GM23338 (cell line): ENCODE results near the gene OLA1. TPM values are rescaled to one million over a fixed set of nuclear protein-coding genes. Genes with fewer than 3 reads are reported as not detected.

Experiments used
- ATAC-seq: fragments of 200-7000 bp; cut with Tn5 transposase; 3 replicates; pipeline ENCODE4 v1.9.1; 2020
- DNase-seq: peaks from one replicate; pipeline ENCODE4 v3.0.0-alpha.2; 2015; ENCODE audit warnings: low spot score
- H2AFZ ChIP-seq: fragments of 200-600 bp; sonication (generic); 2 replicates; pipeline ENCODE4 v1.8.0; 2016; ENCODE audit warnings: antibody characterized with exemption, mild to moderate bottlenecking, moderate library complexity
- H3F3A ChIP-seq: fragments of 200-600 bp; sonication (generic); replicated peaks from 2 replicates; pipeline ENCODE4 v1.8.0; 2017; ENCODE audit warnings: antibody characterized with exemption, mixed run types, low read depth
- H3K27ac ChIP-seq: fragments of 200-600 bp; sonication (generic); 2 replicates; pipeline ENCODE4 v1.6.1; 2016; ENCODE audit warnings: low read depth
- H3K27me3 ChIP-seq: fragments of 200-600 bp; sonication (generic); 2 replicates; pipeline ENCODE4 v1.8.0; 2016; ENCODE audit warnings: mild to moderate bottlenecking, mixed run types, moderate library complexity; ENCODE audit not compliant: insufficient read depth
- H3K36me3 ChIP-seq: fragments of 200-600 bp; sonication (generic); 2 replicates; pipeline ENCODE4 v1.8.0; 2016; ENCODE audit warnings: mild to moderate bottlenecking; ENCODE audit not compliant: insufficient read depth
- H3K4me1 ChIP-seq: fragments of 200-600 bp; sonication (generic); 2 replicates; pipeline ENCODE4 v1.8.0; 2016; ENCODE audit warnings: mild to moderate bottlenecking, moderate library complexity; ENCODE audit not compliant: insufficient read depth
- H3K4me2 ChIP-seq: fragments of 200-600 bp; sonication (generic); 2 replicates; pipeline ENCODE4 v1.7.1; 2017; ENCODE audit warnings: mixed run types
- H3K4me3 ChIP-seq: fragments of 200-600 bp; sonication (generic); 2 replicates; pipeline ENCODE4 v1.6.1; 2016; ENCODE audit warnings: mixed run types
- H3K79me2 ChIP-seq: fragments of 200-600 bp; sonication (generic); replicated peaks from 2 replicates; pipeline ENCODE4 v1.8.0; 2017; ENCODE audit warnings: mild to moderate bottlenecking; ENCODE audit not compliant: insufficient read depth
- H3K9me2 ChIP-seq: fragments of 200-600 bp; sonication (generic); 2 replicates; pipeline ENCODE4 v1.8.0; 2017; ENCODE audit not compliant: insufficient read depth
- H4K20me1 ChIP-seq: fragments of 200-600 bp; sonication (generic); replicated peaks from 2 replicates; pipeline ENCODE4 v1.8.0; 2017; ENCODE audit warnings: mild to moderate bottlenecking; ENCODE audit not compliant: insufficient read depth
- H3K27ac Mint-ChIP-seq: 2 replicates; pipeline ENCODE4 v1.8.0; 2020; ENCODE audit warnings: inconsistent platforms, mild to moderate bottlenecking, moderate library complexity, mixed read lengths
- H3K27me3 Mint-ChIP-seq: 3 replicates; pipeline ENCODE4 v1.8.0; 2022; ENCODE audit warnings: low read depth, mild to moderate bottlenecking, moderate library complexity, mixed read lengths, inconsistent platforms; ENCODE audit not compliant: insufficient read depth, poor library complexity
- H3K36me3 Mint-ChIP-seq: 3 replicates; pipeline ENCODE4 v1.8.0; 2021; ENCODE audit warnings: low read depth, mild to moderate bottlenecking, inconsistent platforms, moderate library complexity, mixed read lengths
- H3K4me1 Mint-ChIP-seq: 3 replicates; pipeline ENCODE4 v1.8.0; 2020; ENCODE audit warnings: mild to moderate bottlenecking, inconsistent platforms, mixed read lengths
- H3K4me3 Mint-ChIP-seq: 3 replicates; pipeline ENCODE4 v1.8.0; 2021; ENCODE audit warnings: moderate library complexity, mild to moderate bottlenecking, inconsistent platforms, mixed read lengths
- H3K9me3 Mint-ChIP-seq: 3 replicates; pipeline ENCODE4 v1.8.0; 2020; ENCODE audit warnings: moderate library complexity, mild to moderate bottlenecking, inconsistent platforms, mixed read lengths
- CREB1 ChIP-seq: fragments of 250-450 bp; sonication (Bioruptor Pico); IDR thresholded peaks from 2 replicates; pipeline ENCODE4 v1.5.0; 2020; ENCODE audit warnings: low read depth, mild to moderate bottlenecking, moderate library complexity
- EZH2 ChIP-seq: fragments of 200-600 bp; sonication (generic); IDR thresholded peaks from one replicate; pipeline ENCODE4 v1.8.0; 2017; ENCODE audit warnings: antibody characterized with exemption, mild to moderate bottlenecking, low read depth; ENCODE audit not compliant: unreplicated experiment
- EZH2phosphoT487 ChIP-seq: fragments of 200-600 bp; sonication (generic); IDR thresholded peaks from one replicate; pipeline ENCODE4 v1.8.1; 2018; ENCODE audit warnings: antibody characterized with exemption; ENCODE audit not compliant: unreplicated experiment
- JUNB ChIP-seq: IDR thresholded peaks from one replicate; pipeline ENCODE4 v1.6.1; 2016; ENCODE audit warnings: antibody characterized with exemption; ENCODE audit not compliant: unreplicated experiment
- NANOG ChIP-seq: IDR thresholded peaks from 2 replicates; pipeline ENCODE4 v1.6.1; 2016; ENCODE audit warnings: antibody characterized with exemption, borderline replicate concordance
- POLR2AphosphoS5 ChIP-seq: IDR thresholded peaks from 2 replicates; pipeline ENCODE4 v1.6.1; 2016; ENCODE audit warnings: antibody characterized with exemption, low read depth
- STAT1 ChIP-seq: IDR thresholded peaks from one replicate; pipeline ENCODE4 v1.6.1; 2016; ENCODE audit warnings: antibody characterized with exemption; ENCODE audit not compliant: unreplicated experiment
- ZNF114 ChIP-seq: fragments of 250-450 bp; sonication (Bioruptor Pico); IDR thresholded peaks from 2 replicates; pipeline ENCODE4 v1.5.0; 2020; ENCODE audit warnings: mild to moderate bottlenecking, moderate library complexity
- ZNF331 ChIP-seq: fragments of 250-450 bp; sonication (Bioruptor Pico); IDR thresholded peaks from 2 replicates; pipeline ENCODE4 v1.5.0; 2020; ENCODE audit warnings: low read depth, mild to moderate bottlenecking, moderate library complexity
- polyA plus RNA-seq: library from polyadenylated mRNA; unstranded; fragments of >200 nt; fragmentation: Nextera tagmentation; extraction: Ambion mirVana; gene quantifications from 2 replicates; pipeline ENCODE4 v1.2.1, GENCODE V29; 2016
- total RNA-seq: library from RNA; depleted of rRNA; stranded (reverse); fragments of >200 nt; shearing (Covaris generic); gene quantifications from 2 replicates; pipeline ENCODE4 v1.2.3, GENCODE V29; 2014
- TF ChIP-seq, protein P1 (sequence below): IDR thresholded peaks from 2 replicates; pipeline ENCODE4 v1.6.1; 2016; ENCODE audit warnings: antibody characterized with exemption
- TF ChIP-seq, protein P2 (sequence below), 2 experiments: fragments of 200-600 bp in 1 of 2; sonication (generic) in 1 of 2; conservative IDR thresholded peaks; 2 replicates each; pipeline versions ENCODE4 v1.5.1 to v1.6.1; 2016 to 2017; ENCODE audit warnings: antibody characterized with exemption in 2 of 2, low read depth in 2 of 2, mild to moderate bottlenecking in 2 of 2, moderate library complexity in 1 of 2
- TF ChIP-seq, protein P3 (sequence below): fragments of 250-450 bp; sonication (Bioruptor Pico); IDR thresholded peaks from 2 replicates; pipeline ENCODE4 v1.5.0; 2020; ENCODE audit warnings: mild to moderate bottlenecking, moderate library complexity

OLA1 gene
- total and polyA plus RNA-seq, 2 experiments from 2014 or later: 104 to 242 TPM

DNA sequence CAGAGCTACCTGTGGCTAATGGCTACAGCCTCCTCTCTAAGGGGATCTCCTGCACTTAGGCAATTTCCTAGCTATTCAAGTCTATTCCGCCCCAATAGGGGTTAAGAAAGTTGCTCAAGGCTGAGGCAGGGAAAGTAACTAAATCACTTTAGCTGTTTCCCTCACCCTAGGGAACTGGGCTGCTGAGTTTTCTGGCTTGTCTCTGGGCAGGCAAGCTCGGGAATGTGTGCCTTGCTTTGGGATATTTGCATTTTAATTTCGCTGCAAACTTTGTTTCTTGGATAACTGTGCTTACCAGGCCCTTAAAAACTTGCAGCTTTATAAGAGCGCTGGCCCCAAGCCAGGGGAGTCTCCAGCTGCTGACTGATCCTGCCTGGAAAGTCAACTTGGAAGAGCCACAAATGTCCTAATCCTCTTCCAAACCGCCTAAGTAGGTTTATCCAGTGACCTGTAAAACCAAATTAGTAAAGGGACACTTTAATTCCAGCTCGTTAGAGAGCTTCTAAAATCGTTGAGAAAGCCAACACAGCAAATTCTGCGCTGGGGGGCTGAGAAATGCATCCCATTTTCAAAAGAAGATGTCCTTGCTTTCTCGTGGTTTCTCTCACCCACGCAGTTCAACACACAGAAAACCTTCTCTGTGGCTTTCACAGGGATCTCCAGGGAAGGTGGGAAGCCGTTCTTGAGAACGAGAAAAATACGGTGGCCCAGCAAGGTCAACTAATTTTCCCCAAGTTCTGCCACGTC is 223.6 kb downstream of the OLA1 start (continued):
- TF ChIP-seq, protein P1, sequence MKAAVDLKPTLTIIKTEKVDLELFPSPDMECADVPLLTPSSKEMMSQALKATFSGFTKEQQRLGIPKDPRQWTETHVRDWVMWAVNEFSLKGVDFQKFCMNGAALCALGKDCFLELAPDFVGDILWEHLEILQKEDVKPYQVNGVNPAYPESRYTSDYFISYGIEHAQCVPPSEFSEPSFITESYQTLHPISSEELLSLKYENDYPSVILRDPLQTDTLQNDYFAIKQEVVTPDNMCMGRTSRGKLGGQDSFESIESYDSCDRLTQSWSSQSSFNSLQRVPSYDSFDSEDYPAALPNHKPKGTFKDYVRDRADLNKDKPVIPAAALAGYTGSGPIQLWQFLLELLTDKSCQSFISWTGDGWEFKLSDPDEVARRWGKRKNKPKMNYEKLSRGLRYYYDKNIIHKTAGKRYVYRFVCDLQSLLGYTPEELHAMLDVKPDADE: no peak

DNA sequence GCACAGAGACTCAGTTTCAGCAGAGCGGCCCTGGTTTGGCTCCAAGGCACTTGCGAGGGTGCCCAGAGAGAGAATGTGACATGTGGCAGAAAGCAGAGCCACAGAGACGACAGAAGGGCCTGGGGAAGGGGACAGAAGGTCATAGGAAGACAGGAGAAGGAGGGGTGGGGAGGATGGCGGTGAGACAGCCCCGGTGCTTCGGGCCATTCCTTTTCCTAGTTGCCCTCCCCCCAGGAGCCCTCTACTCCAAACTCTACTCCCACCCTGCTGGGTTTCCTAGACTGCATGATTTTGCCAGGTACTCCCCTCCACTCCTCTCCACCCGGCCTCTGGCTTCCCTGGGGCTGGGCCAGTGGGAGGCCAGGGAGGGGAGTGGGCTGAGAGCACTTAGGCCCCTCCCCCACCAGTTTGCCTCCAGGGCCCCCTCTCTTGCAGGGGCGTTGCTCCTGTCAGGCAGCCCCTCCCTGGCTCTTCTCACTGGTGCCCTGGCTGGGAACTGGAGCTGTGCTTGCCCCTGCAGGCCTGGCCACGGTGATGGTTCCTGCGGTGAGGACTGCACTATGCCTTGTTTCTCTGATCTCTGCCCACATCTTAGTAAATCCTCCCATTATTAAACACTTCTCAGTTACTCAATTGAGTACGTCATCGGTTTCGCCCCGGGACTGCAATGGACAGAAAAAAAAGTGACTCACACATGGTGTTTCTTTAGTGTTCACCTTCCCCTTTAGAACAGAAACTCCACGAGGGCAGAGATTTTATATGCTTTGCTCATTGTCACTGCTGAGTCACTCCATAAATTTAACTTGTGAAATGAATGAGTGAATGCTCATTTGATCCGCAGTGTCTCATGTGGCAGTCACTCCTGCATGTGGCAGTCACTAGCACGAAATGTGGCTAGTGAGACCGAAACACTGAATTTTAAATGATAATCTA is 224.5 kb downstream of the OLA1 start:
- Mint-ChIP-seq H3K9me3 (no peaks in the 10 kb centered on the region), H3K27me3 (peaks cover 12% of the 10 kb centered on the region), H3K4me3 (no peak overlapping the region; the same call in 2 of the 3 replicates), H3K27ac (peak overlapping the region; percentile 83), H3K36me3 (no peaks in the 10 kb centered on the region), H3K4me1 (peaks cover 42% of the 10 kb centered on the region)
- peak overlapping the region; percentile 4; the same call in 1 of the 2 replicates for H3K4me3 ChIP-seq
- ATAC-seq: peak; percentile 76
- no peaks in the 10 kb centered on the region for H3K9me2 ChIP-seq
- H3K79me2 ChIP-seq: no peaks in the 10 kb centered on the region
- H2AFZ ChIP-seq: peak overlapping the region; percentile 95
- H3K27me3 ChIP-seq: no peaks in the 10 kb centered on the region
- H3K4me1 ChIP-seq: peaks cover 34% of the 10 kb centered on the region
- H3K4me2 ChIP-seq: peak overlapping the region; percentile 66
- H3K27ac ChIP-seq: peak overlapping the region; percentile 48; the same call in 1 of the 2 replicates
- H3F3A ChIP-seq: peaks cover 20% of the 10 kb centered on the region; the same call in 1 of the 2 replicates
- peak; percentile 70 for DNase-seq
- no peaks in the 10 kb centered on the region for H4K20me1 ChIP-seq
- H3K36me3 ChIP-seq: no peaks in the 10 kb centered on the region
- TF ChIP-seq EZH2phosphoT487: no peak
- TF ChIP-seq, protein P2, sequence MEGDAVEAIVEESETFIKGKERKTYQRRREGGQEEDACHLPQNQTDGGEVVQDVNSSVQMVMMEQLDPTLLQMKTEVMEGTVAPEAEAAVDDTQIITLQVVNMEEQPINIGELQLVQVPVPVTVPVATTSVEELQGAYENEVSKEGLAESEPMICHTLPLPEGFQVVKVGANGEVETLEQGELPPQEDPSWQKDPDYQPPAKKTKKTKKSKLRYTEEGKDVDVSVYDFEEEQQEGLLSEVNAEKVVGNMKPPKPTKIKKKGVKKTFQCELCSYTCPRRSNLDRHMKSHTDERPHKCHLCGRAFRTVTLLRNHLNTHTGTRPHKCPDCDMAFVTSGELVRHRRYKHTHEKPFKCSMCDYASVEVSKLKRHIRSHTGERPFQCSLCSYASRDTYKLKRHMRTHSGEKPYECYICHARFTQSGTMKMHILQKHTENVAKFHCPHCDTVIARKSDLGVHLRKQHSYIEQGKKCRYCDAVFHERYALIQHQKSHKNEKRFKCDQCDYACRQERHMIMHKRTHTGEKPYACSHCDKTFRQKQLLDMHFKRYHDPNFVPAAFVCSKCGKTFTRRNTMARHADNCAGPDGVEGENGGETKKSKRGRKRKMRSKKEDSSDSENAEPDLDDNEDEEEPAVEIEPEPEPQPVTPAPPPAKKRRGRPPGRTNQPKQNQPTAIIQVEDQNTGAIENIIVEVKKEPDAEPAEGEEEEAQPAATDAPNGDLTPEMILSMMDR (conservative IDR thresholded peaks at IDR 0.05; ENCODE audit: low read depth in 2 of 2): no peak
- TF ChIP-seq ZNF331: no peak
- no peak for TF ChIP-seq EZH2
- TF ChIP-seq STAT1: no peak
- no peak for TF ChIP-seq CREB1 (CRISPR knock-in tag)
- TF ChIP-seq, protein P1: no peak
- no peak for TF ChIP-seq POLR2AphosphoS5
- TF ChIP-seq, protein P3, sequence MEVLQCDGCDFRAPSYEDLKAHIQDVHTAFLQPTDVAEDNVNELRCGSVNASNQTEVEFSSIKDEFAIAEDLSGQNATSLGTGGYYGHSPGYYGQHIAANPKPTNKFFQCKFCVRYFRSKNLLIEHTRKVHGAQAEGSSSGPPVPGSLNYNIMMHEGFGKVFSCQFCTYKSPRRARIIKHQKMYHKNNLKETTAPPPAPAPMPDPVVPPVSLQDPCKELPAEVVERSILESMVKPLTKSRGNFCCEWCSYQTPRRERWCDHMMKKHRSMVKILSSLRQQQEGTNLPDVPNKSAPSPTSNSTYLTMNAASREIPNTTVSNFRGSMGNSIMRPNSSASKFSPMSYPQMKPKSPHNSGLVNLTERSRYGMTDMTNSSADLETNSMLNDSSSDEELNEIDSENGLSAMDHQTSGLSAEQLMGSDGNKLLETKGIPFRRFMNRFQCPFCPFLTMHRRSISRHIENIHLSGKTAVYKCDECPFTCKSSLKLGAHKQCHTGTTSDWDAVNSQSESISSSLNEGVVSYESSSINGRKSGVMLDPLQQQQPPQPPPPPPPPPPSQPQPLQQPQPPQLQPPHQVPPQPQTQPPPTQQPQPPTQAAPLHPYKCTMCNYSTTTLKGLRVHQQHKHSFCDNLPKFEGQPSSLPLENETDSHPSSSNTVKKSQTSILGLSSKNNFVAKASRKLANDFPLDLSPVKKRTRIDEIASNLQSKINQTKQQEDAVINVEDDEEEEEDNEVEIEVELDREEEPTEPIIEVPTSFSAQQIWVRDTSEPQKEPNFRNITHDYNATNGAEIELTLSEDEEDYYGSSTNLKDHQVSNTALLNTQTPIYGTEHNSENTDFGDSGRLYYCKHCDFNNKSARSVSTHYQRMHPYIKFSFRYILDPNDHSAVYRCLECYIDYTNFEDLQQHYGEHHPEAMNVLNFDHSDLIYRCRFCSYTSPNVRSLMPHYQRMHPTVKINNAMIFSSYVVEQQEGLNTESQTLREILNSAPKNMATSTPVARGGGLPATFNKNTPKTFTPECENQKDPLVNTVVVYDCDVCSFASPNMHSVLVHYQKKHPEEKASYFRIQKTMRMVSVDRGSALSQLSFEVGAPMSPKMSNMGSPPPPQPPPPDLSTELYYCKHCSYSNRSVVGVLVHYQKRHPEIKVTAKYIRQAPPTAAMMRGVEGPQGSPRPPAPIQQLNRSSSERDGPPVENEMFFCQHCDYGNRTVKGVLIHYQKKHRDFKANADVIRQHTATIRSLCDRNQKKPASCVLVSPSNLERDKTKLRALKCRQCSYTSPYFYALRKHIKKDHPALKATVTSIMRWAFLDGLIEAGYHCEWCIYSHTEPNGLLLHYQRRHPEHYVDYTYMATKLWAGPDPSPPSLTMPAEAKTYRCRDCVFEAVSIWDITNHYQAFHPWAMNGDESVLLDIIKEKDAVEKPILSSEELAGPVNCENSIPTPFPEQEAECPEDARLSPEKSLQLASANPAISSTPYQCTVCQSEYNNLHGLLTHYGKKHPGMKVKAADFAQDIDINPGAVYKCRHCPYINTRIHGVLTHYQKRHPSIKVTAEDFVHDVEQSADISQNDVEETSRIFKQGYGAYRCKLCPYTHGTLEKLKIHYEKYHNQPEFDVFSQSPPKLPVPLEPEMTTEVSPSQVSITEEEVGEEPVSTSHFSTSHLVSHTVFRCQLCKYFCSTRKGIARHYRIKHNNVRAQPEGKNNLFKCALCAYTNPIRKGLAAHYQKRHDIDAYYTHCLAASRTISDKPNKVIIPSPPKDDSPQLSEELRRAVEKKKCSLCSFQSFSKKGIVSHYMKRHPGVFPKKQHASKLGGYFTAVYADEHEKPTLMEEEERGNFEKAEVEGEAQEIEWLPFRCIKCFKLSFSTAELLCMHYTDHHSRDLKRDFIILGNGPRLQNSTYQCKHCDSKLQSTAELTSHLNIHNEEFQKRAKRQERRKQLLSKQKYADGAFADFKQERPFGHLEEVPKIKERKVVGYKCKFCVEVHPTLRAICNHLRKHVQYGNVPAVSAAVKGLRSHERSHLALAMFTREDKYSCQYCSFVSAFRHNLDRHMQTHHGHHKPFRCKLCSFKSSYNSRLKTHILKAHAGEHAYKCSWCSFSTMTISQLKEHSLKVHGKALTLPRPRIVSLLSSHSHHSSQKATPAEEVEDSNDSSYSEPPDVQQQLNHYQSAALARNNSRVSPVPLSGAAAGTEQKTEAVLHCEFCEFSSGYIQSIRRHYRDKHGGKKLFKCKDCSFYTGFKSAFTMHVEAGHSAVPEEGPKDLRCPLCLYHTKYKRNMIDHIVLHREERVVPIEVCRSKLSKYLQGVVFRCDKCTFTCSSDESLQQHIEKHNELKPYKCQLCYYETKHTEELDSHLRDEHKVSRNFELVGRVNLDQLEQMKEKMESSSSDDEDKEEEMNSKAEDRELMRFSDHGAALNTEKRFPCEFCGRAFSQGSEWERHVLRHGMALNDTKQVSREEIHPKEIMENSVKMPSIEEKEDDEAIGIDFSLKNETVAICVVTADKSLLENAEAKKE (CRISPR knock-in tag): no peak
- no peak for TF ChIP-seq ZNF114 (CRISPR knock-in tag)
- no peak for TF ChIP-seq NANOG
- TF ChIP-seq JUNB: no peak
